Liver (tissue), 3 donors: Measurements from ENCODE around the gene ZBTB7B.
A peak's percentile ranks its signal among the peaks of the same experiment; 100 is the strongest.

Source experiments
- EGR1 ChIP-seq, 2 donors: IDR thresholded peaks; 2 replicates each; pipeline ENCODE4 v1.6.1; 2016 to 2018; ENCODE audit warnings: antibody characterized with exemption in 2 of 2, low read depth in 2 of 2
- FOXA1 ChIP-seq: IDR thresholded peaks from 2 replicates; pipeline ENCODE4 v1.6.1; 2016; ENCODE audit warnings: antibody characterized with exemption
- GABPA ChIP-seq, 2 donors: IDR thresholded peaks in 1 of 2; conservative IDR thresholded peaks in 1 of 2; 2 replicates each; pipeline ENCODE4 v1.6.1; 2016; ENCODE audit warnings: antibody characterized with exemption in 2 of 2, mild to moderate bottlenecking in 1 of 2, moderate library complexity in 1 of 2
- JUND ChIP-seq, 2 donors: IDR thresholded peaks; 2 replicates each; pipeline ENCODE4 v1.6.1; 2016; ENCODE audit warnings: antibody characterized with exemption in 2 of 2
- RAD21 ChIP-seq, 2 donors: IDR thresholded peaks; 2 replicates each; pipeline ENCODE4 v1.6.1; 2016; ENCODE audit warnings: antibody characterized with exemption in 2 of 2, mild to moderate bottlenecking in 2 of 2
- SP1 ChIP-seq: IDR thresholded peaks from 2 replicates; pipeline ENCODE4 v1.6.1; 2018; ENCODE audit warnings: antibody characterized with exemption, mild to moderate bottlenecking
- TAF1 ChIP-seq: conservative IDR thresholded peaks from 2 replicates; pipeline ENCODE4 v1.6.1; 2016; ENCODE audit warnings: antibody characterized with exemption, mild to moderate bottlenecking
- TF ChIP-seq, protein P1 (sequence below): fragments of 150-350 bp; IDR thresholded peaks from 2 replicates; pipeline ENCODE4 v1.5.1; 2017; ENCODE audit warnings: improper control_type of control experiment, low read depth, low read length; ENCODE audit not compliant: missing input control
- TF ChIP-seq, protein P2 (sequence below): IDR thresholded peaks from 2 replicates; pipeline ENCODE4 v1.6.1; 2016; ENCODE audit warnings: antibody characterized with exemption
- TF ChIP-seq, protein P3 (sequence below): IDR thresholded peaks from 2 replicates; pipeline ENCODE4 v1.6.1; 2016; ENCODE audit warnings: antibody characterized with exemption
- TF ChIP-seq, protein P4 (sequence below): IDR thresholded peaks from 2 replicates; pipeline ENCODE4 v1.6.1; 2016; ENCODE audit warnings: antibody characterized with exemption, mild to moderate bottlenecking
- TF ChIP-seq, protein P5 (sequence below): IDR thresholded peaks from 2 replicates; pipeline ENCODE4 v1.6.1; 2016; ENCODE audit warnings: antibody characterized with exemption
- donor health status: healthy.
- donor health status: healthy.

DNA sequence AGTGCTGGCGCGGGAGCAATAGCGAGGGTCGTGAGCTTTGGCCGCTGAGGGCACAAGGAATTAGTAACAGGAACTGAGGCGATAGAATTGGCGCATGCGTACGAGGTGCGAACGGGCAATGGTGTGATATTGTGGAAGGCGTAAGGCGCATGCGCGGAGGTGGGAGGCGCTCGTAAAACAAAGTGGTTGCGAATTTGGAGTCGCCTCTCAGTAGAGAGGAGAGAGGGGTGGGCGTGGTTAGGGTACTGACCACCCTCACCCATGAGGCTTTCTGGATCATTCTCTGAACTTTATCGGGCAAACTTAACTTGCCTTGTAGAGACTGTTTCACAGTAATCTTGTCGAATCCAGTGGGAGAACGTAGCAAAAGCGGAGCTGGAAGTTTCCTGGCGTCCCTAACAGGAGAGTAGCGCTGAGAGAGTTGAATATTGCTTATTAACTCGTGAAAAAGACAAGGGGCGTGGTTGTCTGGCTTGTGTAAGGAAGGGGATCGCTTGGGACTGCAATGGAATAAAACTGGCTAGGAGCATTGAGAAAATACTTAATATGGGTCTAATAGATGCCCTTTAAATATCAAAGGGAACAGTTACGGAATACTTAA, 27.7 kb upstream of the ZBTB7B start:
- TF ChIP-seq, protein P1, sequence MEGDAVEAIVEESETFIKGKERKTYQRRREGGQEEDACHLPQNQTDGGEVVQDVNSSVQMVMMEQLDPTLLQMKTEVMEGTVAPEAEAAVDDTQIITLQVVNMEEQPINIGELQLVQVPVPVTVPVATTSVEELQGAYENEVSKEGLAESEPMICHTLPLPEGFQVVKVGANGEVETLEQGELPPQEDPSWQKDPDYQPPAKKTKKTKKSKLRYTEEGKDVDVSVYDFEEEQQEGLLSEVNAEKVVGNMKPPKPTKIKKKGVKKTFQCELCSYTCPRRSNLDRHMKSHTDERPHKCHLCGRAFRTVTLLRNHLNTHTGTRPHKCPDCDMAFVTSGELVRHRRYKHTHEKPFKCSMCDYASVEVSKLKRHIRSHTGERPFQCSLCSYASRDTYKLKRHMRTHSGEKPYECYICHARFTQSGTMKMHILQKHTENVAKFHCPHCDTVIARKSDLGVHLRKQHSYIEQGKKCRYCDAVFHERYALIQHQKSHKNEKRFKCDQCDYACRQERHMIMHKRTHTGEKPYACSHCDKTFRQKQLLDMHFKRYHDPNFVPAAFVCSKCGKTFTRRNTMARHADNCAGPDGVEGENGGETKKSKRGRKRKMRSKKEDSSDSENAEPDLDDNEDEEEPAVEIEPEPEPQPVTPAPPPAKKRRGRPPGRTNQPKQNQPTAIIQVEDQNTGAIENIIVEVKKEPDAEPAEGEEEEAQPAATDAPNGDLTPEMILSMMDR = no peak
- TF ChIP-seq GABPA (IDR thresholded peaks at IDR 0.05 in 1 of 2, conservative IDR thresholded peaks at IDR 0.05 in 1 of 2) = no peak
- TF ChIP-seq, protein P2, sequence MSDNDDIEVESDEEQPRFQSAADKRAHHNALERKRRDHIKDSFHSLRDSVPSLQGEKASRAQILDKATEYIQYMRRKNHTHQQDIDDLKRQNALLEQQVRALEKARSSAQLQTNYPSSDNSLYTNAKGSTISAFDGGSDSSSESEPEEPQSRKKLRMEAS = peak; percentile 52
- TF ChIP-seq SP1 = no peak
- TF ChIP-seq JUND (IDR thresholded peaks at IDR 0.05) = no peak
- TF ChIP-seq, protein P3, sequence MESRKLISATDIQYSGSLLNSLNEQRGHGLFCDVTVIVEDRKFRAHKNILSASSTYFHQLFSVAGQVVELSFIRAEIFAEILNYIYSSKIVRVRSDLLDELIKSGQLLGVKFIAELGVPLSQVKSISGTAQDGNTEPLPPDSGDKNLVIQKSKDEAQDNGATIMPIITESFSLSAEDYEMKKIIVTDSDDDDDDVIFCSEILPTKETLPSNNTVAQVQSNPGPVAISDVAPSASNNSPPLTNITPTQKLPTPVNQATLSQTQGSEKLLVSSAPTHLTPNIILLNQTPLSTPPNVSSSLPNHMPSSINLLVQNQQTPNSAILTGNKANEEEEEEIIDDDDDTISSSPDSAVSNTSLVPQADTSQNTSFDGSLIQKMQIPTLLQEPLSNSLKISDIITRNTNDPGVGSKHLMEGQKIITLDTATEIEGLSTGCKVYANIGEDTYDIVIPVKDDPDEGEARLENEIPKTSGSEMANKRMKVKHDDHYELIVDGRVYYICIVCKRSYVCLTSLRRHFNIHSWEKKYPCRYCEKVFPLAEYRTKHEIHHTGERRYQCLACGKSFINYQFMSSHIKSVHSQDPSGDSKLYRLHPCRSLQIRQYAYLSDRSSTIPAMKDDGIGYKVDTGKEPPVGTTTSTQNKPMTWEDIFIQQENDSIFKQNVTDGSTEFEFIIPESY = no peak
- TF ChIP-seq, protein P4, sequence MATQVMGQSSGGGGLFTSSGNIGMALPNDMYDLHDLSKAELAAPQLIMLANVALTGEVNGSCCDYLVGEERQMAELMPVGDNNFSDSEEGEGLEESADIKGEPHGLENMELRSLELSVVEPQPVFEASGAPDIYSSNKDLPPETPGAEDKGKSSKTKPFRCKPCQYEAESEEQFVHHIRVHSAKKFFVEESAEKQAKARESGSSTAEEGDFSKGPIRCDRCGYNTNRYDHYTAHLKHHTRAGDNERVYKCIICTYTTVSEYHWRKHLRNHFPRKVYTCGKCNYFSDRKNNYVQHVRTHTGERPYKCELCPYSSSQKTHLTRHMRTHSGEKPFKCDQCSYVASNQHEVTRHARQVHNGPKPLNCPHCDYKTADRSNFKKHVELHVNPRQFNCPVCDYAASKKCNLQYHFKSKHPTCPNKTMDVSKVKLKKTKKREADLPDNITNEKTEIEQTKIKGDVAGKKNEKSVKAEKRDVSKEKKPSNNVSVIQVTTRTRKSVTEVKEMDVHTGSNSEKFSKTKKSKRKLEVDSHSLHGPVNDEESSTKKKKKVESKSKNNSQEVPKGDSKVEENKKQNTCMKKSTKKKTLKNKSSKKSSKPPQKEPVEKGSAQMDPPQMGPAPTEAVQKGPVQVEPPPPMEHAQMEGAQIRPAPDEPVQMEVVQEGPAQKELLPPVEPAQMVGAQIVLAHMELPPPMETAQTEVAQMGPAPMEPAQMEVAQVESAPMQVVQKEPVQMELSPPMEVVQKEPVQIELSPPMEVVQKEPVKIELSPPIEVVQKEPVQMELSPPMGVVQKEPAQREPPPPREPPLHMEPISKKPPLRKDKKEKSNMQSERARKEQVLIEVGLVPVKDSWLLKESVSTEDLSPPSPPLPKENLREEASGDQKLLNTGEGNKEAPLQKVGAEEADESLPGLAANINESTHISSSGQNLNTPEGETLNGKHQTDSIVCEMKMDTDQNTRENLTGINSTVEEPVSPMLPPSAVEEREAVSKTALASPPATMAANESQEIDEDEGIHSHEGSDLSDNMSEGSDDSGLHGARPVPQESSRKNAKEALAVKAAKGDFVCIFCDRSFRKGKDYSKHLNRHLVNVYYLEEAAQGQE = peak; percentile 81
- TF ChIP-seq EGR1 (IDR thresholded peaks at IDR 0.05; ENCODE audit: low read depth in 2 of 2) = no peak
- peak; percentile 16 to 26 for TF ChIP-seq RAD21 (IDR thresholded peaks at IDR 0.05)
- TF ChIP-seq, protein P5, sequence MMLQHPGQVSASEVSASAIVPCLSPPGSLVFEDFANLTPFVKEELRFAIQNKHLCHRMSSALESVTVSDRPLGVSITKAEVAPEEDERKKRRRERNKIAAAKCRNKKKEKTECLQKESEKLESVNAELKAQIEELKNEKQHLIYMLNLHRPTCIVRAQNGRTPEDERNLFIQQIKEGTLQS = no peak
- TF ChIP-seq FOXA1 = no peak
- TF ChIP-seq TAF1 = peak; percentile 79
